ENCODE measurements around the gene MBLAC1. TPM values are rescaled to one million over a fixed set of nuclear protein-coding genes. Genes with fewer than 3 reads are reported as not detected.

Gene MBLAC1
- total and polyA plus RNA-seq, 8 donors, result 1.2 to 2.8 (median 1.7) TPM

- no peak for TF ChIP-seq CTCF (IDR thresholded peaks at IDR 0.05)
- ATAC-seq (no peak), DNase-seq (no peak)
- Histone ChIP-seq H3K4me3 (no peak overlapping the region), H3K27me3 (no peaks in the 10 kb centered on the region), H3K27ac (no peak overlapping the region), H3K36me3 (peaks cover 11 to 78% of the 10 kb centered on the region in 2 donors), H3K9me3 (no peaks in the 10 kb centered on the region), H3K4me1 (peaks cover 0 to 34% of the 10 kb centered on the region in 2 donors)
- intact Hi-C loops (cut with DNase I), result no loop called here
These were observed 33.7 kb upstream of the MBLAC1 start for GRCh38 chr7:100093054-100093453.

- peaks cover 11 to 83% of the 10 kb centered on the region in 2 donors for H3K36me3 ChIP-seq
- TF ChIP-seq CTCF (IDR thresholded peaks at IDR 0.05), result no peak
- H3K27me3 ChIP-seq, result no peaks in the 10 kb centered on the region
- DNase-seq, result no peak
- H3K27ac ChIP-seq, result no peak overlapping the region
- H3K4me1 ChIP-seq, result peaks cover under 1 to 33% of the 10 kb centered on the region in 2 donors
- intact Hi-C loops (cut with DNase I), result no loop called here
- H3K4me3 ChIP-seq, result no peak overlapping the region
- no peaks in the 10 kb centered on the region for H3K9me3 ChIP-seq
- ATAC-seq, result no peak
These were observed 33.3 kb upstream of the MBLAC1 start for GRCh38 chr7:100093498-100093897.

GRCh38 chr7:100093925-100094486, 32.8 kb upstream of the MBLAC1 start:
- Histone ChIP-seq H3K4me1 (peaks cover 6 to 31% of the 10 kb centered on the region in 2 donors), H3K27ac (no peak overlapping the region), H3K27me3 (no peaks in the 10 kb centered on the region), H3K9me3 (no peaks in the 10 kb centered on the region), H3K4me3 (no peak overlapping the region), H3K36me3 (peaks cover 11 to 88% of the 10 kb centered on the region in 2 donors)
- intact Hi-C loops (cut with DNase I), result no loop called here
- no peak for DNase-seq
- ATAC-seq, result no peak
- TF ChIP-seq CTCF (IDR thresholded peaks at IDR 0.05), result no peak

- ATAC-seq (no peak), DNase-seq (no peak)
- Histone ChIP-seq H3K27ac (no peak overlapping the region), H3K9me3 (no peaks in the 10 kb centered on the region), H3K4me3 (no peak overlapping the region), H3K36me3 (peaks cover 11 to 92% of the 10 kb centered on the region in 2 donors), H3K27me3 (no peaks in the 10 kb centered on the region), H3K4me1 (peaks cover 16 to 30% of the 10 kb centered on the region in 2 donors)
- no peak for TF ChIP-seq CTCF (IDR thresholded peaks at IDR 0.05)
- intact Hi-C loops (cut with DNase I), result no loop called here
These were observed 31.5 kb upstream of the MBLAC1 start for GRCh38 chr7:100095289-100095688.

GRCh38 chr7:100095704-100096103, 31.1 kb upstream of the MBLAC1 start:
- no peak for TF ChIP-seq CTCF (IDR thresholded peaks at IDR 0.05)
- ATAC-seq, result no peak
- Histone ChIP-seq H3K4me1 (peaks cover 16 to 27% of the 10 kb centered on the region in 2 donors), H3K27ac (no peak overlapping the region), H3K36me3 (peaks cover 11 to 88% of the 10 kb centered on the region in 2 donors), H3K27me3 (no peaks in the 10 kb centered on the region), H3K4me3 (no peak overlapping the region), H3K9me3 (no peaks in the 10 kb centered on the region)
- no peak for DNase-seq
- intact Hi-C loops (cut with DNase I), result no loop called here

Data from left lung (tissue), 10 donors.